ENCODE data around the gene NT5C1B.

The NT5C1B gene

GRCh38 chr2:18527326-18527725, 62.0 kb downstream of the NT5C1B start:
- no peak overlapping the region for H3K4me3 ChIP-seq (ENCODE audit: low read depth, low read length)
- TF ChIP-seq MYC (IDR thresholded peaks at IDR 0.05; ENCODE audit: low read depth, low read length) (no peak), MAX (IDR thresholded peaks at IDR 0.05; ENCODE audit: low read depth, low read length) (no peak), POLR2A (IDR thresholded peaks at IDR 0.05; ENCODE audit: extremely low read depth, insufficient read length) (no peak)
- DNase-seq (ENCODE audit: low read depth), result no peak

GRCh38 chr2:18526429-18526828, 62.9 kb downstream of the NT5C1B start:
- TF ChIP-seq POLR2A (IDR thresholded peaks at IDR 0.05; ENCODE audit: extremely low read depth, insufficient read length) (no peak), MYC (IDR thresholded peaks at IDR 0.05; ENCODE audit: low read depth, low read length) (no peak), MAX (IDR thresholded peaks at IDR 0.05; ENCODE audit: low read depth, low read length) (no peak), CTCF (IDR thresholded peaks at IDR 0.05; ENCODE audit: low read depth, low read length) (no peak)
- no peak for DNase-seq (ENCODE audit: low read depth)
- H3K4me3 ChIP-seq (ENCODE audit: low read depth, low read length), result no peak overlapping the region

GRCh38 chr2:18525852-18526251, 63.5 kb downstream of the NT5C1B start:
- no peak overlapping the region for H3K4me3 ChIP-seq (ENCODE audit: low read depth, low read length)
- DNase-seq (ENCODE audit: low read depth), result no peak
- no peak for TF ChIP-seq MAX (IDR thresholded peaks at IDR 0.05; ENCODE audit: low read depth, low read length)
- TF ChIP-seq POLR2A (IDR thresholded peaks at IDR 0.05; ENCODE audit: extremely low read depth, insufficient read length), result no peak
- no peak for TF ChIP-seq MYC (IDR thresholded peaks at IDR 0.05; ENCODE audit: low read depth, low read length)
- TF ChIP-seq CTCF (IDR thresholded peaks at IDR 0.05; ENCODE audit: low read depth, low read length), result no peak

GRCh38 chr2:18525236-18525635, 64.1 kb downstream of the NT5C1B start:
- DNase-seq (ENCODE audit: low read depth), result no peak
- H3K4me3 ChIP-seq (ENCODE audit: low read depth, low read length), result no peak overlapping the region
- TF ChIP-seq CTCF (IDR thresholded peaks at IDR 0.05; ENCODE audit: low read depth, low read length), result no peak
- no peak for TF ChIP-seq POLR2A (IDR thresholded peaks at IDR 0.05; ENCODE audit: extremely low read depth, insufficient read length)
- no peak for TF ChIP-seq MAX (IDR thresholded peaks at IDR 0.05; ENCODE audit: low read depth, low read length)

GRCh38 chr2:18522484-18523146, 66.8 kb downstream of the NT5C1B start:
- TF ChIP-seq POLR2A (IDR thresholded peaks at IDR 0.05; ENCODE audit: extremely low read depth, insufficient read length) (no peak), MAX (IDR thresholded peaks at IDR 0.05; ENCODE audit: low read depth, low read length) (no peak), CTCF (IDR thresholded peaks at IDR 0.05; ENCODE audit: low read depth, low read length) (no peak), MYC (IDR thresholded peaks at IDR 0.05; ENCODE audit: low read depth, low read length) (no peak)
- no peak overlapping the region for H3K4me3 ChIP-seq (ENCODE audit: low read depth, low read length)
- no peak for DNase-seq (ENCODE audit: low read depth)

GRCh38 chr2:18520451-18521425, 68.6 kb downstream of the NT5C1B start:
- peak; percentile 68 for DNase-seq (ENCODE audit: low read depth)
- no peak for TF ChIP-seq MAX (IDR thresholded peaks at IDR 0.05; ENCODE audit: low read depth, low read length)
- peak; percentile 92 for TF ChIP-seq CTCF (IDR thresholded peaks at IDR 0.05; ENCODE audit: low read depth, low read length)
- no peak overlapping the region for H3K4me3 ChIP-seq (ENCODE audit: low read depth, low read length)

All from NB4 (cell line).